Measurements from ENCODE around the gene TMEM91. TPM values are rescaled to one million over a fixed set of nuclear protein-coding genes. Genes with fewer than 3 reads are reported as not detected.

Gene TMEM91
- total and polyA plus RNA-seq, 9 of the 15 experiments (the other 6 are each of a cell fraction or from before 2014, with no cell fraction given), result 1.2 to 5.2 (median 2.7) TPM

- TF ChIP-seq, protein P1, sequence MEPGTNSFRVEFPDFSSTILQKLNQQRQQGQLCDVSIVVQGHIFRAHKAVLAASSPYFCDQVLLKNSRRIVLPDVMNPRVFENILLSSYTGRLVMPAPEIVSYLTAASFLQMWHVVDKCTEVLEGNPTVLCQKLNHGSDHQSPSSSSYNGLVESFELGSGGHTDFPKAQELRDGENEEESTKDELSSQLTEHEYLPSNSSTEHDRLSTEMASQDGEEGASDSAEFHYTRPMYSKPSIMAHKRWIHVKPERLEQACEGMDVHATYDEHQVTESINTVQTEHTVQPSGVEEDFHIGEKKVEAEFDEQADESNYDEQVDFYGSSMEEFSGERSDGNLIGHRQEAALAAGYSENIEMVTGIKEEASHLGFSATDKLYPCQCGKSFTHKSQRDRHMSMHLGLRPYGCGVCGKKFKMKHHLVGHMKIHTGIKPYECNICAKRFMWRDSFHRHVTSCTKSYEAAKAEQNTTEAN (CRISPR knock-in tag; IDR thresholded peaks at IDR 0.05), result no peak
- TF ChIP-seq ATF6 (CRISPR knock-in tag; IDR thresholded peaks at IDR 0.05) (no peak), BRF1 (IDR thresholded peaks at IDR 0.05; ENCODE audit: borderline replicate concordance, extremely low read depth, insufficient read length) (no peak), BCOR (IDR thresholded peaks at IDR 0.05) (peak; percentile 80), POLR2G (IDR thresholded peaks at IDR 0.05; ENCODE audit: low read depth, low read length) (peak; percentile 83), NELFE (IDR thresholded peaks at IDR 0.05; ENCODE audit: insufficient read depth, insufficient read length) (no peak), PCBP2 (IDR thresholded peaks at IDR 0.05; ENCODE audit: low read depth, low read length, poor library complexity, severe bottlenecking) (no peak), NCOA2 (IDR thresholded peaks at IDR 0.05; ENCODE audit: partially characterized antibody in 2 of 2) (no peak)
- TF ChIP-seq, protein P2, sequence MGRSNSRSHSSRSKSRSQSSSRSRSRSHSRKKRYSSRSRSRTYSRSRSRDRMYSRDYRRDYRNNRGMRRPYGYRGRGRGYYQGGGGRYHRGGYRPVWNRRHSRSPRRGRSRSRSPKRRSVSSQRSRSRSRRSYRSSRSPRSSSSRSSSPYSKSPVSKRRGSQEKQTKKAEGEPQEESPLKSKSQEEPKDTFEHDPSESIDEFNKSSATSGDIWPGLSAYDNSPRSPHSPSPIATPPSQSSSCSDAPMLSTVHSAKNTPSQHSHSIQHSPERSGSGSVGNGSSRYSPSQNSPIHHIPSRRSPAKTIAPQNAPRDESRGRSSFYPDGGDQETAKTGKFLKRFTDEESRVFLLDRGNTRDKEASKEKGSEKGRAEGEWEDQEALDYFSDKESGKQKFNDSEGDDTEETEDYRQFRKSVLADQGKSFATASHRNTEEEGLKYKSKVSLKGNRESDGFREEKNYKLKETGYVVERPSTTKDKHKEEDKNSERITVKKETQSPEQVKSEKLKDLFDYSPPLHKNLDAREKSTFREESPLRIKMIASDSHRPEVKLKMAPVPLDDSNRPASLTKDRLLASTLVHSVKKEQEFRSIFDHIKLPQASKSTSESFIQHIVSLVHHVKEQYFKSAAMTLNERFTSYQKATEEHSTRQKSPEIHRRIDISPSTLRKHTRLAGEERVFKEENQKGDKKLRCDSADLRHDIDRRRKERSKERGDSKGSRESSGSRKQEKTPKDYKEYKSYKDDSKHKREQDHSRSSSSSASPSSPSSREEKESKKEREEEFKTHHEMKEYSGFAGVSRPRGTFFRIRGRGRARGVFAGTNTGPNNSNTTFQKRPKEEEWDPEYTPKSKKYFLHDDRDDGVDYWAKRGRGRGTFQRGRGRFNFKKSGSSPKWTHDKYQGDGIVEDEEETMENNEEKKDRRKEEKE (IDR thresholded peaks at IDR 0.05; ENCODE audit: borderline replicate concordance in 1 of 2, control insufficient read depth in 1 of 2, low read depth in 2 of 2, low read length in 1 of 2), result no peak
- TF ChIP-seq, protein P3, sequence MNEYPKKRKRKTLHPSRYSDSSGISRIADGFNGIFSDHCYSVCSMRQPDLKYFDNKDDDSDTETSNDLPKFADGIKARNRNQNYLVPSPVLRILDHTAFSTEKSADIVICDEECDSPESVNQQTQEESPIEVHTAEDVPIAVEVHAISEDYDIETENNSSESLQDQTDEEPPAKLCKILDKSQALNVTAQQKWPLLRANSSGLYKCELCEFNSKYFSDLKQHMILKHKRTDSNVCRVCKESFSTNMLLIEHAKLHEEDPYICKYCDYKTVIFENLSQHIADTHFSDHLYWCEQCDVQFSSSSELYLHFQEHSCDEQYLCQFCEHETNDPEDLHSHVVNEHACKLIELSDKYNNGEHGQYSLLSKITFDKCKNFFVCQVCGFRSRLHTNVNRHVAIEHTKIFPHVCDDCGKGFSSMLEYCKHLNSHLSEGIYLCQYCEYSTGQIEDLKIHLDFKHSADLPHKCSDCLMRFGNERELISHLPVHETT (CRISPR knock-in tag; conservative IDR thresholded peaks at IDR 0.05 in 1 of 2, IDR thresholded peaks at IDR 0.05 in 1 of 2), result no peak
These were observed 23.5 kb upstream of the TMEM91 start (continued) for GRCh38 chr19:41352609-41353465.

Data from K562 (cell line).